ENCODE measurements around the gene BOK.

GRCh38 chr2:241556746-241557145 lies 1.8 kb upstream of the BOK start:
- no peak for TF ChIP-seq POLR2AphosphoS5 (IDR thresholded peaks at IDR 0.05)
- no peak for TF ChIP-seq CTCF (IDR thresholded peaks at IDR 0.05; ENCODE audit: poor library complexity, severe bottlenecking)
- TF ChIP-seq EZH2 (IDR thresholded peaks at IDR 0.05; ENCODE audit: borderline replicate concordance, insufficient read depth, low read length, poor library complexity, severe bottlenecking): no peak
- no peak for TF ChIP-seq RAD21 (conservative IDR thresholded peaks at IDR 0.05)
- TF ChIP-seq SMC3 (conservative IDR thresholded peaks at IDR 0.05; ENCODE audit: poor library complexity): no peak
- no peak for TF ChIP-seq TAF1 (IDR thresholded peaks at IDR 0.05; ENCODE audit: low read depth)

Data from neural cell (in vitro differentiated cells).